Stimulated activated naive CD8-positive, alpha-beta T cell treated with anti-CD3 and anti-CD28 coated beads, Interleukin-15, Interleukin-2, amounts not matched to agents 100 U/mL and 50 U/mL, for 24 hours (primary cell): Measurements from ENCODE around the gene PON2.
"Not testable (repeated sequence)": the region's sequence is repeated elsewhere in the genome, so short reads cannot be mapped to it uniquely, and the experiment has no call there.

ENCODE experiments used
- ATAC-seq: fragments of 150-1000 bp; cut with Tn5 transposase; one replicate; pipeline ENCODE4 v1.10.0; 2021
- DNase-seq: peaks from one replicate; pipeline ENCODE4 v3.0.0; 2021

The PON2 gene

DNA sequence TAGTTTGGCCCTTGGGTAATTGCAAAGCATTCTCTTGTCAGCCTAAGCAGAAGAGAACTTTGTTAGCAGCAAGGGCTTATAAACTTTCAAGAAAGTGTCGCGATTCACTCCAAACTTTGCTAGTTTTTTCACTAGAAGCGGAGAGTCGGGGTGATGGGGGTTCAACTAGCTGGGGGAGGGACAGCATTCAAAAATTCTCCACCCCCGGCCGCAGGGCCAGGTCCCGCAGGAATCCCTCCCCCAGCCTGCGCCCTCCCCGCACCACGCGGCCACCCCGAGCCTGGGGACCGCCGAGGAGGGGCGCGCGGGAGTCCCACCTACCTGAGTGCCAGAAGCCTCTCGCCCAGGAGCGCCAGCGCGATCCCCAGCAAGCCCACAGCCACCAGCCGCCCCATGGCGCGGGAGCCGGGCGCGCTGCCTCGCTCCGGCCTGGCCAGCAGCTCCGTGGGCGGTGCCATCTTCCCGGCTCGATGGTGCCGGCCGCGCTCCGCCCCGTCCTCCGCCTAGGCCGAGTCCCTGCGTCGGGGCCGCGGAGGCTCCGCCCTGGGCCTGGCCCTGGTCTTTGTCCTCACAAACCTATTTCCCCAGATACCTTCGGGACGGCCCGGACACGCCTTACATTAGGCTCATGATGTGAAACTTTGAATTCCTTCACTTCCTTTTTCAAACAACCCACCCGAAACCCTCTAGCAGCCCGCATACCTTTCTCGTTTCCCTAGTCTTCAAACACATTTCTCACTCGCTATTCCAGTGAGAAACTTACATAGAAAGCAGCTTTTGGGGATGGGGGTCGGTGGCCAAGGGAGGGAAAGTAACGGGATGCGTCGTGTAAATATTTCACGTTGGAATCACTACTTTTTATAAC, at the start of gene PON2:
PON2 (minus strand) TSS at position 472 of the 865 bp plus-strand sequence; CDS start at position 395, 77 bp downstream.
- peak; percentile 64 for DNase-seq
- peak; percentile 90 for ATAC-seq

DNA sequence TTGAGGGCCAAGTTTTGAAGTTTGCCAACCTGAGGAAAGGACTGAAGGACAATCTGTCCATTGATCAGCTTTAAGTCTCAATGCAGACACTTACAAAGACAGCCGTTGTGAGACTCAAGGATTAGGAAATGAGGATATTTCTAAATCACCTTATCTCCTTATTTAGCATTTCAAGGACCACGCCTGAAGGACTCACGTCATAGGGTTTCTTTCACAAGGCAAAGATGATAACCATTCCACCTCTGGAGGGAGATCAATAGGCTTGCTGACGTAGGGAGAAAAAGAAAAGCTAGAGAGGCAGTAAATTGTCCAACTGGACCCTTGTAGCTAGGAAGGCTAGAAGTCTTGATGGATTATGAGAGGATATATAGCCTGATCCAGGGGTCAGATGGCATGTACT, 47.6 kb upstream of the PON2 start:
- no peak for ATAC-seq
- no peak for DNase-seq

DNA sequence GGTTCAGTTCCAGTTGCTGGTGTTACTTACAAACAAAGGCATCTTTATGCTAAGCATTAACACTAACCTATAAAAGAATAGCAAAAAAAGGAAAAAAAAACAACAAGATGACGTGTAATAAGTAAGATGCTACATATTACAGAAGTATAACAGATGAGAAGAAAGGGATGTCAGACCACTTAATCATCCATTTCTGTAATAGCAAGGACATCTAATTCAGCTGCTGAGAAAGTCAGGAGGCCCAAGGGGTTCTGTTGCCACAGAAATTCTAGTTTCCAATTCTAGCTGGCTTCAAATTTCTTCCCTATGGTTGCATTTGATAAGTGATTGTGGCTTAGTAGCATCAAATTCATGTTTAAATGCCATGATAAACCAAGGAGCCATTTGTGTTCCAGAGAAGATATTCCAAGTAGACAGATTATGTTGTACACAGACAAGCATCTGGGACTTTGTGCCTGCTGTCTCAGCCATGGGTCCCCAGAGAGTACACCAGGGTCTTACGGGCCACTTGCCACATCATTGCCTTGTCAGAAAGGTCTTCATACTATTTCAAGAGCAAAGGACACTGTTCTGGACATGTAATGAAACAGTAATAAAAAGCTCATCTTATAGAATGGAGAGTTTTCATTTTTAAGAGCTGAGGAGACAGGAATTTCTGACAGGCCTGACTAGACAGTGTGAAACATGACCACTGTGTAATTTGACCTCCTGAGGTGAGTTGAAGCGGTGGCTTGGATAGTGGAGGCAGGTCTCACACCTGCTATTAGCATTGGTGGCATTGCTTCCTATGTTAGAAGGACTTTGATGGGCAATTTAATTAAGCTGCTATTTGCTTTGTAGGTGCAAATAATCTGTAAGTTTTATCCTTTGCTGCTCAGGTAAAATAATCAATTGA, 46.7 kb upstream of the PON2 start:
- no peak for DNase-seq
- ATAC-seq = no peak

DNA sequence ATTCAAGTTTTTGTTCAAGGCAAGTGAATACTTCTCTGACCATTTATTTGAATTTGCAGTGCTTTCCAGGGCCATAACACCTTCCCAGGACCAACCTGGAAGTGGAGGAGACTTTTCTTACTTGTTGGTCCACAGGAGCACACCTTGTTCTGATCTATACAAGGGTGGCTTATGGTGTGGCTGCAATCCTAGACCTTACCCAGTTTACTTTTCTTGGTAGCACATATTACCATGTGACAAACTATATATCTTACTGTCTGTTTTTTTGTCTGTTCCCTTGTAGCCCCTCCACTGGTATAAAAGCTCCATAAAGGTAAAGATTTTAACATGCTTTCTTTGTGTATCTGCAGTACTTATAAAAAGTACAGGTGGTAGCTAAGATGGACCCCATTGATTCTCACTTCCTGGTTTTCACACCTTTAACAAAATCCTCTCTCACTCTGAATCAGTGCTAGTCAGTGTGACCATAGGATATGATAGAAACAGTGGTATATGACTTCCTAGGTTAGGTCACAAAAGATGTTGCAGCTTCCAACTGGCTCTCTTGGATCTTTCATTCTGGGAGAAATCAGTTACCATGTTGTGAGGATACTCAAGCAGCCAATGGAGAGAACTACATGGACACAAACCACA, 45.3 kb upstream of the PON2 start:
- ATAC-seq (no peak), DNase-seq (no peak)

DNA sequence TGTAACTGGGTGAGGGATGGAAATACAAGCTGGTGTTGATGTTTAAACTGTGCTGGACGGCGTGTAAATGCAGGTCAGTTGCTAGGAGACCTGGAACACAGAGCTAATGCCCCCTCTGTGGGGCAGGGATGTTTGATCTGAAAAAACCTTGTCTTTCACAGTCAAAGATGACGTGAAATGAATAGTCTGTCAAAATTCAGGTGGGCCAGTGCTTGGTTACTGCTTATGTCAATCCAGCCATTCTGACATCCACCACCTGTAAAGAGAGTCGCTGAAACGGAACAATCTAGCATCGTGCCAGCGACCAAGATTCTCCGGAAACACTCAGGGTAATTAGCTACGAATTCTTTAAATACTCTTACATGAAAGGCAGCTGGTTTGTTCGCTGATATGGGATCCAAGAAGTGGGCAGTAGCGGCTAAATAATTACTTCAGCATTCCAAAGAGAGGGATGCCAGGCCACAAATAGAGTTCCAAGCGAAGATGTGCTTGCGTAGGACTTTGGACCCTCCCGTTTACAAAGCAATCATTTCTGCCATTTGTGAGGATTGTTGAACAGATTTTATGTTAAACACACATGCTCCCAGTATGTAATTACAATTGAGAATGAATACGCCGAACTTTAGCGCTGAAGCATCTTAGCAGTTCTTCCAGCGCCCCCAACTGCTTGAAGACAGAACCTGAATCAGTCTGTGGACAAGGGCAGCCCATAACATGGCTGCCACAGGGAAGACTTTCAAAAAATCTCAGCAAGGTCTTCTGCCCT, 43.6 kb upstream of the PON2 start:
- DNase-seq = no peak

DNA sequence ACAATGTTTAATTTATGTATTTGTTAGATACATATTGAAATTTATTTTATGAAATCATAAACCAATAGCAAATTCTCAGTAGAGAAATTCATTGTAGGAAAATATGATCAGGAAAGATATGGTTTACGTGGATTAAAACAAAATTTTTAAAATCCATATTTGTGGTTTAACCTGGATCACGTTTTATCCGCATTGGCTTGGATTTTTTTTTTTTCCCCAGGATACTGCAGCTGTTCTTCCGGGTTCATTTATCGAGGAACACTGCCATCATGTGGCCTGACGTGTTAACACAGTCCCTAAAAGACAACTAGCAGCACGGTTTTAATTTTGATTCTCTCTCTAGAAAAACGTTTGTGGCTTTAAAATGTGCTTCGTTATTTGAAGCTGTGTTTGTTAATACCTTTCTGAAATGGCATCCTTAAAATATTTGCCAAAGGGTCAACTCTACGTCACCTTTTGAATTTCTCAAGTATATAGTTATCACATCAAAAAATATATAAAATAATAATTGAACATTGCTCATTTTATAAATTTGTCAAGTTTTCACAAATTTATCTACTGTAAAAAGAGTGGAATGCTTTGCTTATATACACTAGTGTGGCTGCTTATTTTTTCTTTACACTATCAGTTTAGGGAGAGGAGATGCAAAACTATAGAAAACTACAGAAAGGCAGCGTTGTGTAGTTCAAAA, 42.2 kb upstream of the PON2 start:
- ATAC-seq = peak; percentile 55
- DNase-seq = peak; percentile 43

More for the DNA sequence above, 43.6 kb upstream of the PON2 start:
- no peak for ATAC-seq

DNA sequence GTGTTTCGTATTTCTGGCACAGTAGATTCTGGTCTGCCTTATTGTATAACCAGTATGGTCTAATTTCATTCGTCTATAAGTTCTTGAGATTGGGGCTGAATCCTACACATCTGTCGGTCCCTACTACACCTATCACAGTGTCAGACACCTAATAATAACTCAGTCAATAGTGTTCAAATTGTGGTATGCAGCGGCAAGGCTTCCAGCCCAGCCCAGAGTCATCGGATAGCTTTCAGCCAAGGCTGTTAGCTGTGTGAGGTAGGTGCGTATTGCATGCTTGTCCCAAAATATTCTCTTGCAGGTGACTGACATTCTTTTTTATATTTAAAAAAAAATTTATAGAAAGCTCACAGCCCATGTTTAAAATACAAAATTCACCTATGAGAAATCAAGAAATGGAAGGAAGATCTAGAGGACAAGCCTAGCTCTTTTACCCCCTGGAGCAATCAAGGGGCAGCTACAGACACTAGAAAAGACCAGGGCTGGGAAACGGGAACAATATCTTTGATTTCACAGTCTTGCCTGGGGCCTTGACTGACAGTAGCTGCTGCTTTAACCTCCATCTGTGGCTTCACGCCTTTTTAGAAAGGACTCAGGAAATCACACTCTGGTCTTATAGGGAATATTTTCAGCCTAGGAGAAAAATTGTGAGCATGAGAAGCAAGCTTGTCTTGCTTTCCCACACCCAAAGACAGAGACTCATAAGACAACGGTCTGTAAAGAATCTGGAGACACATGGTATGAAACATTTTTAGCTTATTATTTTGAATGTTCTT, 41.4 kb upstream of the PON2 start:
- DNase-seq = no peak
- no peak for ATAC-seq

DNA sequence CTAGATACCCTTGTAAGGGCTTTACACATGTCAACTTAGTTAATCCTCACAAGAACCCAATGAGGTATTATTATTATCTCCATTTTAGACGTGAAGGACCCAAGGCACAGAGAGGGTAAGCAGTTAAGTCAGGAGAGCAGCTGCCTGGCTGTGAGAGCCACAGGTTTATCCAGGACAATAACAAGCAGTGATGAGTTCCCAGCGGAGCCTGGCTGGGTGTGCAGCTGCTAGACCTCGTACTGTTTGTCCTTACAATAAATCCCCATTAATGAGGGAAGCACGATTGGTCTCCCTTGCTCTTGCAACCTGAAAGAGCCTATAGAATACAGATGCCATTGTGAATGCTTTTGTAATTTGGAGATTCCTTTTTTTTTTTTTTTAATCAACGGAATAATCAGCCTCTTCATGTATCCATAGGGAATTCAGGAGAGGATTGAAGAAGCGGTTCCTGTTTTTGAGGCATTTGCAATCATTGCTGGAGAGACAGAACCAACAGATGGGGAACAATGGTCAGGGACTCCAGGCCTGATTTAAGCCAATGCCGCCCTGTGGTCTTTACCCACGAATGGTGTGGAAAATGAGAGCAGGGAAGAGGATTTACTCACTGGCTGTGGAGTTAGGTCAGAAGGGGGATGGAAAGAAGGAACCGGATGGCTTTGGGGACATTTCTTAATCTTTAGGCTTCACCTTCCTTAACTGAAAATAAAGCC, 38.6 kb upstream of the PON2 start:
- ATAC-seq (no peak), DNase-seq (no peak)

DNA sequence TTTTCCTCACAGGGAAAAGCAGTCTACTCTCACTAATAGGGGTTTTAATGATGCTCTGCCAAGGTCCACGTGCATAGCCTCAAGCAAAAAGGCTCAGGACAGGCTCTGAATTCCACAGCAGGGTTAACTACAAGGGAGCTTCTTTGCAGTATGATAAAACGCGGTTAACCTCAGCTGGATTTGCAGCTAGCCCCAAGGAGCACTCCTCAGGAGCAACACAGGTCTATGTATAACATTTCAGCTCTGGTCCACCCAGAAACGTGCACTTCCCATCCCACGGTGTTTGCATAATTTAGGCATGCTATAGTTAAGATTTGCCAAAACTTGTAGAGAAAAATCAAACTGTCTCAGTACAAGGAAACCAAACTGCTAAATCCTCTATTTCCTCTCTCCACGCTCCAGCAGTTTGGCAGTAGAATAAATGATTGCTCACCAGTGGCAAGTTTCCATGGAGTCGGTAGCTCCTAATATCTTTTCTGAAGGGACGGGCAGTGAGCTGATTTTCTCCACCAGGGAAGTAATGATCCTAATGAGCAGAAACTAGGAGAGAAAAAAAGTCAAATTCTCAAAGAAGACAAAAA, 37.8 kb upstream of the PON2 start:
- ATAC-seq (no peak), DNase-seq (no peak)

DNA sequence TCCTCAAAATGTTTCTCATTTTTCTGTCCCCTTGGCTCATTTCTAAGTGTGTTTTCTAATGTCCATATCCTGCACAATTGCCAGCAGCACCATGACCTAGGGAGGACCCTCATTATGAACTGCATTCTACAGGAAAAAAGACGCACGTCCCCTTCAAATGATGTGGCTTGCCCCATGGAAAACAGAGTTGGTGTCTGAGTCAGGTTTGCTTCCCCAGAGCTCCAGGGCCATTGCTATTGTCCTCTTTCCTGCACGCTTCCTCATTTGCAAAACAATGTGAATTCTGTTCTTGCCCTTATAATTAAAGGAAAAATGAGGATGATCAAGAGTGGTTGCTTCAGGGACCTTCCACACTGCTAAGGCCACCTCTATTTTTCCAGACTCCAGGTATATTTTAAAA, 36.2 kb upstream of the PON2 start:
- DNase-seq = no peak
- no peak for ATAC-seq

DNA sequence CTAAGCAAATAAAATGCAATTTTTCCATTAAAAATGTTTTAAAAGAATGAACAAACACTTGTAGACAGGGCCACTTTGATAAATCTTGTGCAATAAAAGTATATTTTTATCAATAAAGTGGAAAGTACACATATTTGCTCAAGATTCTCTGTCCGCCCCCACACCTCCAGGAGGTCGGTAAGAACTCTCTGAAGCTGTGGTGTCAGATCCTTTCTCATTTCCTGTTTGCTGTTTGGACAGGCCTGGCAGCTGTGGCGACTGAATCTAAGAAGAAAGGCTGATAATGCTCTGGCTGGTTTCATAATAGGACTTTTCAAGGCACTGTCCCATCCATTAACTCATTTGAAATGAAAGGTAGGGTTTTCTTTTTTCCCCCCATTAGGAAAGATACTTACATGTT, 35.6 kb upstream of the PON2 start:
- ATAC-seq (peak; percentile 77), DNase-seq (peak; percentile 19)

DNA sequence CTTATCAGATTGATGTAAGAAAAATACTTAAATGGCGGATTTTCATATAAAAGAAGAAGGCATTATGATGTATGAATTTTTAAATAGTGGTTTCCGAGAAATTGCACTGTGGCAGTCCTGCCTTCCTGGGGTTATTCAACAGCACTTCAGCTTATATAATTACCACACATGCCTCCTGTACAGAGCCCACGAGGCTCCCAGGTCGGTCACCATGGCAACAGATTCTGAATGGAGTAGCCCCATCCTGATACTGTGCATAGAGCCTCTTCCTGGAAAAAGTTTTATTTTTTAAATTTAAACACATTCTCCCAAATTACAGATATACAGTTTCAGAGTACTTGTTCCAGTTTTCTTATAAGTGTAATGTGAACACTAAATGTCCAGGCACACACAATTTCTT, 35.0 kb upstream of the PON2 start:
- DNase-seq = no peak
- no peak for ATAC-seq

DNA sequence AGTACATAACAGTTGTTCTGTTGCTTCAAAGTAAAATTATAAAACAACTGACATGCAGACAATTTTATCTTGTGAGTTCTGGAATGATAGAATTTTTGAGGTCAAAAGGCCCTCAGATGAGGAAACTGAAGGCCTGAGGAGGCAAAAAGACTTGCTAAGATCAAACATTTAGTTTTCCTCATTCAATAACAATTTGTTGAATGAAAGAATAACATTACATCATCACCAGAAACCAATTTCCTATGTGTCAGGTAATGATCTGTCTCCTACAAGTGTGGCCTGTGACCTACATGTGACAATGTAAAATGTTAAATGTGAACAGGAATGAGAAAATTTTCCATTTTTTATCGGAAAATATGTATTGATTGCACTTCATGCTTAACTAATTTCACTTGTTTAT, 34.4 kb upstream of the PON2 start:
- ATAC-seq (no peak), DNase-seq (no peak)

DNA sequence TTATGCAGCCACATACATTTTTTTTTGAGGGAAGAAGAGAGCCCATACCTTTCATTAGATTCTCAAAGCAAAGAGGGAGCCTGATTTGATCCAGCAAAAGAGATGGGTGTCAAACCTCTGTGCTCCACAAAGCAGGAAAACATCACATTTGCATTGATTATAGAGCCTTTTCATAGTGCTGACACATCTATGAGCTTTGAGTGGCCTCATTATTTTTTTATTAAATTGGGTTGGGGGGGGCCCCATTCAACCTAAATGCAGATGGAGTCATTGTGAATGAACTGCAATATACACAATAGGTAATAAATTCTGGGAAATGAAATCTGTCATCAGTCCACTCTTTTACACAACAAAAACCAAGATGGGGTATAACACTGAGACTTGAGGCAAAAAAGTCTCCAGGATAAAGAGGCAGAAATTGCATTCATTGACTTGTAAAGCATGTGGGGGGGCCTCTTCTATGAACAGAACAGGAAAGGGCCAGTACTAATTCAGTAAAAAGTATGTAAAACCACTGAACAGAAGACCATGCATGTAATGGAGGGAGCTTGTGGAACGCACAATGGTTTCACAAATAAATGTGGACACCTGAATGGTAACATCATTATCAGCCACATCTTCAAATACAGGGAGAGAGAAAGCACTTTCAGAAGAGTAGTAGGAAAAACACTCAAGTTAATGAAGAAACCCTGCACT, 33.2 kb upstream of the PON2 start:
- DNase-seq (no peak), ATAC-seq (no peak)

DNA sequence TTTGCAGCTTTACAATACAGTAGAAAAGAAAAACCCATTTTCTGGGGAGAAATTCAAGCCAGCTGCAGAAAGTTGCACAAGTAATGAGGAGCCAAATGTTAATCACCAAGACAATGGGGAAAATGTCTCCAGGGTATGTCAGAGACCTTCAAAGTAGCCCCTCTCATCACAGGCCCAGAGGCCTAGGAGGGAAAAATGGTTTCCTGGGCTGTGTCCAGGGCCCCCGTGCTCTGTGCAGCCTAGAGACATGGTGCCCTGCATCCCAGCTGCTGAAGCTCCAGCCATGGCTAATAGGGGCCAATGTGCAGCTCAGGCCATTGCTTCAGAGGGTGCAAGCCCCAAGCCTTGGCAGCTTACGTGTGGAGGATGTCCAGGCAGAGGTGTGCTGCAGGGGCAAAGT, 25.8 kb upstream of the PON2 start:
- not testable (repeated sequence) for ATAC-seq, DNase-seq

DNA sequence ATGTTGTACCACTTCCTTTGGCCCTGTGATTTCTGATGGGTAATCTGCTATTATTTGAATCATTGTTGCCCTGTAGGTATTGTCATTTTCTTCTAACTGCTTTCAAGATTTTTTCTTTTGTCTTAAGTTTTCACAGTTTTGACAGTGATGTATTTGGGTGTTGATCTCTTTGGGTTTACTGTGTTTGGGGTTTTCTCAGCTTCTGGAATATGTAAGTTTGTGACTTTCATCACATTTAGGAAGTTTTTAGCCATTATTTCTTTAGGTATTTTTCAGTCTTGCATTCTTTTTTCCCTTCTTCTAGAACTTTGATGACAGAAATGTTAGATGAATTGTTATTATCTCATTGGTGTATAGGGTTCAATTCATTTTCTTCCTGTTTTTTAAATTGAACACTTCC, 23.1 kb upstream of the PON2 start:
- ATAC-seq (no peak), DNase-seq (no peak)

DNA sequence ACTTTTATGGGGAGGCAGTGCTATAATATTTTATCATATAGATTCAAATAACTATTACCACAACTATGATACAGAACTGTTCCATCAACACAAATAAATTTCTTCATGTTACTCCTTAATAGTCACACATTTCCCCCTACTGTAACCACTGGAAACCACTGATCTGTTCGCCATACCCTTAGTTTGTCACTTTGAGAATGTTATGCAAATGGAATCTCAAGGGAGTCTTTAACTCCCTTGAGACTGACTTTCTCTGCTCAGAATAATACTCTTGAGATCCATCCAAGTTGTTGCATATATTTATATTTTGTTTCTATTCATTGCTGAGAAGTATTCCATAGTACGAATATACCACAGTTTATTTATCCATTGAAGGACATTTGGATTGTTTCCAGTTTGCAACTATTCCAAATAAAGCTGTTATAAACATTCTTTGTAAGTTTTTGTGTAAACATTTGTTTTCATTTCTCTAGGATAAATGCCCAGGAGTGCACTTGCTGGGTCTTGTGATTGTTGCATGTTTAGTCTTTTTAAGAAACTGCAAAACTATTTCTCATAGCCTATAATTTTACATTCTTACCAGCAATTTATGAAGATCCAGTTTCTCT, 19.7 kb upstream of the PON2 start:
- ATAC-seq (no peak), DNase-seq (no peak)

DNA sequence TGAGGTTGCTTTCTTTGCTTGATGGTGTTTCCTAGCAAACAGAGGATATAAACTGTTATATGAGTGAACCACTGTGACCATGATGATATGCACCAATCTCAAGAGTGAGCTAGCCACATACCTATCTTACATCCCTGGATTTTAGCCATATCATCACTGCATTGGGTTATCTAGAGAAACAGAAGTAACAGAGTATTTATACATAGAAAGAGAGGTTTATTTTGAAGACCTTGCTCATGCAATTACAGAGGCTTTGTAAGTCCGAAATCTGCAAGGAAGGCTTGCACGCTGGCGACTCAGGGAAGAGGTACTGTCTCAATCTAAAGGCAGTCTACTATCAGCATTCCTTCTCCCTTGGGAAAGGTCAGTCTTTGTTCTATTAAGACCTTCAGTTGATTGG, 11.8 kb upstream of the PON2 start:
- ATAC-seq = no peak
- no peak for DNase-seq
